Thymus (tissue), 11 donors: ENCODE results near the gene EDDM13. TPM values are rescaled to one million over a fixed set of nuclear protein-coding genes. Genes with fewer than 3 reads are reported as not detected.
A peak's percentile ranks its signal among the peaks of the same experiment; 100 is the strongest.
"Not testable (repeated sequence)": the region's sequence is repeated elsewhere in the genome, so short reads cannot be mapped to it uniquely, and the experiment has no call there.

ENCODE experiments used
- DNase-seq, 9 donors: peaks; one replicate each; pipeline ENCODE4 v3.0.0-alpha.2; 2013; ENCODE audit warnings: low spot score in 9 of 9, low read depth in 6 of 9, missing footprints in 1 of 9
- H3K27ac ChIP-seq, 2 donors: one replicate each; pipeline ENCODE4 v1.5.1; 2013; ENCODE audit warnings: control low read depth in 1 of 2, low read depth in 1 of 2, low read length in 1 of 2, mild to moderate bottlenecking in 1 of 2, moderate library complexity in 1 of 2
- H3K27me3 ChIP-seq, 2 donors: one replicate each; pipeline ENCODE4 v1.5.1; 2013; ENCODE audit warnings: low read length in 1 of 2; ENCODE audit not compliant: control insufficient read depth in 2 of 2, insufficient read depth in 1 of 2
- H3K36me3 ChIP-seq, 2 donors: one replicate each; pipeline ENCODE4 v1.5.1; 2013; ENCODE audit warnings: low read length in 1 of 2, mild to moderate bottlenecking in 1 of 2, moderate library complexity in 1 of 2; ENCODE audit not compliant: control insufficient read depth in 2 of 2, insufficient read depth in 2 of 2
- H3K4me1 ChIP-seq, 2 donors: one replicate each; pipeline ENCODE4 v1.5.1; 2013; ENCODE audit warnings: low read length in 2 of 2; ENCODE audit not compliant: control insufficient read depth in 2 of 2, insufficient read depth in 2 of 2
- H3K4me3 ChIP-seq, 2 donors: one replicate each; pipeline ENCODE4 v1.5.1; 2013; ENCODE audit warnings: low read length in 2 of 2, control low read depth in 1 of 2, mild to moderate bottlenecking in 1 of 2
- H3K9me3 ChIP-seq, 2 donors: one replicate each; pipeline ENCODE4 v1.5.1; 2013; ENCODE audit warnings: low read length in 1 of 2, mild to moderate bottlenecking in 1 of 2; ENCODE audit not compliant: control insufficient read depth in 2 of 2, insufficient read depth in 1 of 2
- WGBS: extraction: QIAGEN DNeasy Blood & Tissue Kit; methylation state at CpG from one replicate; pipeline ENCODE4 v1.1.7; 2013; 5-methylcytosine and 5-hydroxymethylcytosine counted together
- polyA plus RNA-seq: library from polyadenylated mRNA; stranded (reverse); fragments of 200-250 nt; gene quantifications from one replicate; pipeline ENCODE4 v1.2.3, GENCODE V29; 2013
- total RNA-seq: library from RNA; stranded (reverse); fragments of 120-200 nt; gene quantifications from one replicate; pipeline ENCODE4 v1.2.4, GENCODE V29; 2013
- donor health status: healthy.

The EDDM13 gene
- total and polyA plus RNA-seq, 2 donors, result 0.85 to 3.1 TPM

DNA sequence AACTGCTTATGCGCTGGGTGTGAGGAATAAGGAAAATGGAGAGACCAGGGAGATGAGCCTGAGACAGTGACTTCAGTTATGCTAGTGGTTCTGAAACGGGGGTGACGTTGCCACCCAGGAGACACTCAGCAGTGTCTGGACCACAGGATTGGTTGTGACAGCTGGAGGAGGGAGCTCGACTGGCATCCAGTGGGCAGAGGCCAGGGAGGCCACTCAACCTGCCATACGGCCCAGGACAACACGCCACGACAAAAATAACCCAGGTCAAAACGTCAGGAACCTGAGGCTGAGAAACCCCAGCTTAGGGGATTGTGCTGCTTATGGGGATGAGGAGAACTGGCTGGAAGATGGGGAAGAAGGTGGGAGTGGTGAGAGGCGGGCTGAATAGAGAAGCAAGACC is 31.7 kb downstream of the EDDM13 start:
- no peak for DNase-seq
- H3K9me3 ChIP-seq, result no peaks in the 10 kb centered on the region
- H3K27ac ChIP-seq, result no peak overlapping the region
- H3K4me3 ChIP-seq, result no peak overlapping the region
- no peaks in the 10 kb centered on the region for H3K27me3 ChIP-seq
- H3K36me3 ChIP-seq, result peaks cover 0 to 4% of the 10 kb centered on the region in 2 donors
- 97% methylated on average over 9 of the region's 9 CpGs for WGBS
- H3K4me1 ChIP-seq, result no peaks in the 10 kb centered on the region

DNA sequence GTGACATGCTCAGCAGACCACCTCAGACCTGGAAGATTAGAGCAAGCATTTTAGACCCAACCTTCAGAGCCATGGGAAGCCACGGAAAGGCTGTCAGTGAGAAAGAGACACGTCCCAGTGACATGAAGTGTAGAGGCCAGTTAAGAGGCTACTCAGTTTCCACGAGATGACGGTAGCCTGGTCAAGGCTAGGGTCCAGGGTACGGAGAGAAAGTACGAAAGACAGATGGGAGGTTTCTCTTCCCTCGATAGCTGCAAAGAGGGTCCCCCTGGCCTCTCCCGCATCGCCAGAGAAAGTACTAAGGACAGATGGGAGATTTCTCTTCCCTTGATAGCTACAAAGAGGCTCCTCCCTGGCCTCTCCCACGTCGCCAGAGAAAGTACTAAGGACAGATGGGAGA is 33.5 kb downstream of the EDDM13 start:
- Histone ChIP-seq H3K9me3 (no peaks in the 10 kb centered on the region), H3K4me1 (no peaks in the 10 kb centered on the region), H3K4me3 (no peak overlapping the region), H3K27ac (no peak overlapping the region), H3K27me3 (no peaks in the 10 kb centered on the region), H3K36me3 (peaks cover 0 to 4% of the 10 kb centered on the region in 2 donors)
- DNase-seq, result no peak
- 99% methylated on average over 9 of the region's 11 CpGs for WGBS

DNA sequence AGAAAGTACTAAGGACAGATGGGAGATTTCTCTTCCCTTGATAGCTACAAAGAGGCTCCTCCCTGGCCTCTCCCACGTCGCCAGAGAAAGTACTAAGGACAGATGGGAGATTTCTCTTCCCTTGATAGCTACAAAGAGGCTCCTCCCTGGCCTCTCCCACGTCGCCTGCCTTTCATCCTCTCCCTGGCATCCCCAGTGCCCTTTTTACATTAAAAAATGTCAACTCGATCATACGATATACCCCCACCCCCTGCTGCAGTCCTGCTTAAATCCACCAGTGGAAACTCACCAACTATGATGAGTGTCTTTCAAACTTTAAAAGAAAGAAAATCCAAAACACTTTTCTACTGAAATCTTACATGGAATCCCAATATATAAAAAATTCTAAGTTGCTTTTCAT is 34.5 kb downstream of the EDDM13 start:
- DNase-seq, H3K4me1 ChIP-seq, H3K27me3 ChIP-seq, H3K27ac ChIP-seq, H3K36me3 ChIP-seq, H3K4me3 ChIP-seq, H3K9me3 ChIP-seq: not testable (repeated sequence)
- 79% methylated on average over 6 of the region's 6 CpGs for WGBS

DNA sequence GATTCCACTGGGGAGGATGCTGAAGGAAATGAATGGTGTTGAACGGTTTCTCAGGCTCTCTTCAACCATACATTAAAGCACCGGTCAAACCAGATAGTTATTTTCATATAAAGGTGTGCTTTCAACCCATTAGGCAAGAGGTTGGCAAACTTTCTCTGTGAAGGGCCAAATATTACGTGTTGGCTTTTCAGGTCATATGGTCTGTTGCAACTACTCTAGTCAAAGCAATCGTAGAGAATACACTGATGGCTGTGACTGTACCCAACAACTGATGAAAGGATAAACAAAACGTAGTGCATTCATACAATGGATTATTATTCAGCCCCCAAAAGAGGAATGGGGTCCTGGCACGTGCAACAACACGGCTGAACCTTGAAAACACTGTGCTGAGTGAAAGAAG is 36.2 kb downstream of the EDDM13 start:
- Histone ChIP-seq H3K36me3 (peaks cover 0 to 4% of the 10 kb centered on the region in 2 donors), H3K27ac (no peak overlapping the region)
- WGBS, result 97% methylated on average over 7 of the region's 7 CpGs

DNA sequence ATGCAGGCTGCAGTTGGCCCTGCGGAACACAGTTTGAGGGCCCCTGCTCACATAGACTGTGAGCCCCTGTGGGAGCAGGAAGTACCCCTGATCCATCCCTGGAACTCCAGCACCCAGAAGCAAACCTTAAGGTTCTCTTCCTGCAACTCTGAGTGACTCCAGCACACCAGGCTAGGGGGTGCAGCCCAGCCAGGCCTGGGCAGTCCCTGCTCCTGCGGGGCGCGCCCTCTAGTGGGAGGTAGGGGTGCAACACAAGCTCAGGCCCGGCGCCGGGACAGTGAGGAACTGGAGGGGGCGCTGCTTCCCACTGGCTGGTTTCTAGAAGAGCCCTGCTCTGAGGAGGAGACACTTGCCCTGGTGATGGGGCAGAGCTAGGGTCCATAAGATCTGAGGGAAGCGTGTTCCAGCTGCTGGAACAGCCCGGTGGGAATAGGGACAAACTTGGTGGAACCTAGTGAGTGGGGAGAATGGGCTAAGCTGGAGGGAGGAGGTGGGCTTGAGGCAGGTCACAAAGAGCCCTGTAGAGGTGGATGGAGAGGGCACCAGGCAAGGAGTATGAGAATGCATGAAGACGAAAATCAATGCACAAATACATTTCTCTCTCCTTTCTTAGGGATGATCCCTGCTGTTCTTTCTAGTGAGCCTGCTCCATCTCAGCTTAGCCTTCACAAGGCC is 37.1 kb downstream of the EDDM13 start:
- WGBS, result 94% methylated on average over 11 of the region's 11 CpGs
- peaks cover 7% of the 10 kb centered on the region in 2 donors for H3K4me1 ChIP-seq
- H3K27ac ChIP-seq, result no peak overlapping the region
- H3K27me3 ChIP-seq, result no peaks in the 10 kb centered on the region
- H3K4me3 ChIP-seq, result no peak overlapping the region
- H3K9me3 ChIP-seq, result no peaks in the 10 kb centered on the region
- H3K36me3 ChIP-seq, result peaks cover 0 to 4% of the 10 kb centered on the region in 2 donors
- peak in 4 of 9 donors; percentile 5 to 56 (median 41) for DNase-seq

More for the DNA sequence above, 36.2 kb downstream of the EDDM13 start:
- H3K9me3 ChIP-seq, result no peaks in the 10 kb centered on the region
- no peak for DNase-seq
- peaks cover 3 to 4% of the 10 kb centered on the region in 2 donors for H3K4me1 ChIP-seq
- no peak overlapping the region for H3K4me3 ChIP-seq
- H3K27me3 ChIP-seq, result no peaks in the 10 kb centered on the region

DNA sequence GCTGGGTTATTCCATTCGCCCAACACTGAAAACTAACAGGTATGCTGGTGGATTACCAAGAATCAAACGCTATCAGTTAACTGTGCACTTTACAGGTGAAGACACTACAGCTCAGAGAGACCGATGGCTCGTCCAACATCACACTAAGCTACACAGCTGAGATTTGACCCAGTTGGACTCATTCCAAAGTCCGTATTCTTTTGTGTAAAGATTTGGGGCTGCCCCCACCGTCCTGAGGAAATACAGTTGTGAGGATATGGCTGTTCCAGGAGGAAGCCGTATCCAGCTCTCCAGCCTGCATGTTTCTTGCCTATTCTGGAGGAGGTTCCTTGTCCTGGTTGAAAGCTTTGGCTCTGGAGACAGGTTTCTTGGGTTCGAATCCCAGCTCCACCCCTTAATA is 37.9 kb downstream of the EDDM13 start:
- no peak overlapping the region for H3K4me3 ChIP-seq
- H3K9me3 ChIP-seq, result no peaks in the 10 kb centered on the region
- no peak overlapping the region for H3K27ac ChIP-seq
- H3K27me3 ChIP-seq, result no peaks in the 10 kb centered on the region
- WGBS, result 96% methylated on average over 8 of the region's 8 CpGs
- H3K36me3 ChIP-seq, result no peaks in the 10 kb centered on the region
- peaks cover 8 to 9% of the 10 kb centered on the region in 2 donors for H3K4me1 ChIP-seq
- DNase-seq, result no peak

DNA sequence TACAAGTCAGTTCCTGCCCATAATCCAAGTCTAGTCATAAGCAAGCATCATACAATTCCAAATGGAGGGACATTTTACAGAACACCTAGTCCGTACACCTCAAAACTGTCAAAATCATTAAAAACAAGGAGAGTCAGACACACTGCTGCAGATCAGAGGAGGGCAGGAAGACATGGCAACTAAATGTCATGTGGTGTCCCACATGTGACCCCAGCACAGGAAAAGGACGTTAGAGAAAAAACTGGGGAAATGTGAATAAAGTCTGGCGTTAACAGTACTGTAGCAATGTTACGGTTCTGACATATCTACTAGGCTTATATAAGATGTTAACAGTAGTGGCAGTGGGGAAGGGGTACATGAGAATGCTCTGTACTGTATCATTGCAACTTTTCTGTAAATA is 39.8 kb downstream of the EDDM13 start:
- WGBS, result 71% methylated on average over 4 of the region's 4 CpGs
- peaks cover 12% of the 10 kb centered on the region in 2 donors for H3K4me1 ChIP-seq
- peak in 1 of 9 donors; percentile 16 for DNase-seq

DNA sequence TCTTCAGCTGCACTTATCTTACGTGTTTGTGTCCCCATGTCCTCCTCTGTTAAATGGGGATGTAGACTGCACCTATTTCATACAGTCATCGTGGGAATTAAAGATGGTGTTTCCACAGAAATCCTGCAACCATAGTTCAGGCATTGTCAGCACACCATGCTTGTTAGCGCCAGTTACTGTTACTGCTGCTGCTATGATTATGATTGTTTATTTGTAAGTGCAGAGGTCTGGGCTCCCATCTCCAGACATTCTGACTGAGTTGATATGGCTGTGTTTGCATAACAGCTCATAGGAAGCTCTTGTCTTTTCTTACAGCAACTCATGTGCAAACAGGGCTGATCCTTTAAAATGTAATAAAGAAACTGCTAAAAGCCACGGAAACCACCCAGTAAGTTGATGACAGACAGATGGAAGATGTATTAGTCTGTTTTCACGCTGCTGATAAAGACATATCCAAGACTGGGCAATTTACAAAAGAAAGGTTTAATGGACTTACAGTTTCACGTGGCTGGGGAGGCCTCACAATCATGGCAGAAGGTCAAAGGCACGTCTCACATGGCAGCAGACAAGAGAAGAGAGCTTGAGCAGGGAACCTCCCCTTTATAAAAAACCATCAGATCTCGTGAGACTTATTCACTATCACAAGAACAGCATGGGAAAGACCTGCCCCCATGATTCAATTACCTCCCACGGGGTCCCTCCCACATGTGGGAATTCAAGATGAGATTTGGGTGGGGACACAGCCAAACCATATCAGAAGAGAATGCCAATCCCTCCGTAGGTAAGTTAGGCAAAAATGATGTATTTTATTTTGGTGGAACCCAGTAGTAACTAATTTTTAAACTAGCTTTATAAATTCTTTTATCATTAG is 40.5 kb downstream of the EDDM13 start:
- WGBS, result 95% methylated on average over 10 of the region's 10 CpGs
- Histone ChIP-seq H3K27ac (no peak overlapping the region), H3K4me3 (no peak overlapping the region), H3K4me1 (peaks cover 12% of the 10 kb centered on the region in 2 donors), H3K27me3 (no peaks in the 10 kb centered on the region), H3K9me3 (no peaks in the 10 kb centered on the region), H3K36me3 (no peaks in the 10 kb centered on the region)
- no peak for DNase-seq

More for the DNA sequence above, 39.8 kb downstream of the EDDM13 start:
- Histone ChIP-seq H3K9me3 (no peaks in the 10 kb centered on the region), H3K36me3 (no peaks in the 10 kb centered on the region), H3K4me3 (no peak overlapping the region), H3K27me3 (no peaks in the 10 kb centered on the region), H3K27ac (no peak overlapping the region)

DNA sequence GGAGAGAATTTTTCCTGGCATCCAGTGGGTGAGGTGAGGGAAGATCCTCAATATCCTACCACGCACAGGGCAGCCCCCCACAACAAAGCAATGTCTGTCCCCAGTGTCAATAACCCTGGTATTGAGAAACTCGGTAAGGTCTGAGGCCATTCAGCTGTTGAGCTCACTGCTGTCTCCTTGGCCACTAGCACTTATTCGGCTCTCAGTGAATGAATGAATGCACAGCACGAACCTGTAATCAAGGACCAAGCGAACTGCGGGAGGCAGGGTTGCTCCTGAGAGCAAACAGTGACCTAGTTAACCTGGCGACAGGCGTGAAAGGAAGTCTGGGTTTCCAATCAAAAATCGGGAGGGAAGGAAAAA is 41.5 kb downstream of the EDDM13 start:
- 2% methylated on average over 9 of the region's 9 CpGs for WGBS
- Histone ChIP-seq H3K36me3 (no peaks in the 10 kb centered on the region), H3K9me3 (no peaks in the 10 kb centered on the region), H3K27me3 (no peaks in the 10 kb centered on the region), H3K4me1 (peaks cover 12% of the 10 kb centered on the region in 2 donors), H3K4me3 (peak overlapping the region; percentile 86 to 94), H3K27ac (peak overlapping the region; percentile 96 to 99)
- peak in 2 of 9 donors; percentile 10 to 15 for DNase-seq
